Endothelial cell of umbilical vein (primary cell): ENCODE data around the gene NAGLU. TPM values are rescaled to one million over a fixed set of nuclear protein-coding genes. Genes with fewer than 3 reads are reported as not detected.

Experiments
- BruUV-seq: library from RNA; stranded (reverse); fragments of 400-500 nt; replicated peaks from 2 replicates; lab custom pipeline; 2021; lab: Mats Ljungman, UMichigan
- CTCF ChIA-PET: fragments of 300-600, 350-600 bp; sonication (Branson Sonifier 250); formaldehyde crosslinking; loops from one replicate; lab custom pipeline; 2021; ENCODE audit warnings: antibody characterized with exemption, inconsistent platforms; lab: Charles Lee
- POLR2A ChIA-PET: fragments of 300-600, 350-600 bp; sonication (Branson Sonifier 250); formaldehyde crosslinking; loops from one replicate; lab custom pipeline; 2021; ENCODE audit warnings: antibody characterized with exemption, inconsistent platforms; lab: Charles Lee
- DNase-seq: peaks from one replicate; pipeline ENCODE4 v3.0.0-alpha.2; 2011; ENCODE audit warnings: low read depth, low spot score
- FAIRE-seq: peaks from 2 replicates; lab custom pipeline; 2011; peaks lifted over from hg19 to GRCh38; lab: Jason Lieb, UNC
- H2AFZ ChIP-seq: 2 replicates; pipeline ENCODE4 v1.6.0; 2012; ENCODE audit warnings: low read depth, low read length, control low read depth, inconsistent platforms
- H3K27ac ChIP-seq: 2 replicates; pipeline ENCODE4 v1.5.1; 2011; ENCODE audit warnings: low read depth, mild to moderate bottlenecking, control low read depth, low read length, moderate library complexity; ENCODE audit not compliant: insufficient read depth
- H3K27me3 ChIP-seq, 2 experiments: 2 replicates each; pipeline versions ENCODE4 v1.6.0 to v1.6.1; 2011; ENCODE audit warnings: low read length in 2 of 2, mixed read lengths in 1 of 2; ENCODE audit not compliant: control insufficient read depth in 2 of 2, insufficient read depth in 2 of 2
- H3K36me3 ChIP-seq, 2 experiments: 2 replicates in 1 of 2; 3 replicates in 1 of 2; pipeline ENCODE4 v1.5.1; 2011; ENCODE audit warnings: low read length in 2 of 2, mild to moderate bottlenecking in 1 of 2, moderate library complexity in 1 of 2; ENCODE audit not compliant: control insufficient read depth in 2 of 2, insufficient read depth in 2 of 2; ENCODE audit errors: extremely low read depth in 1 of 2
- H3K4me1 ChIP-seq: 3 replicates; pipeline ENCODE4 v1.5.1; 2011; ENCODE audit warnings: mild to moderate bottlenecking, low read length; ENCODE audit not compliant: control insufficient read depth, insufficient read depth; ENCODE audit errors: extremely low read depth
- H3K4me2 ChIP-seq: 2 replicates; pipeline ENCODE4 v1.6.1; 2011; ENCODE audit warnings: low read length, control low read depth, mixed read lengths; ENCODE audit not compliant: insufficient read depth
- H3K4me3 ChIP-seq, 3 experiments: fragments of 200-600 bp in 1 of 3; sonication (generic), shearing (Covaris generic) in 1 of 3; replicated peaks in 1 of 3; 2 replicates each; pipeline ENCODE4 v1.5.1; 2011 to 2016; ENCODE audit warnings: control low read depth in 3 of 3, low read length in 3 of 3, mild to moderate bottlenecking in 2 of 3, inconsistent platforms in 1 of 3, low read depth in 1 of 3, moderate library complexity in 1 of 3; ENCODE audit not compliant: insufficient read depth in 1 of 3
- H3K79me2 ChIP-seq: 2 replicates; pipeline ENCODE4 v1.6.0; 2012; ENCODE audit warnings: low read length, inconsistent platforms; ENCODE audit not compliant: control insufficient read depth, insufficient read depth
- H3K9ac ChIP-seq: replicated peaks from 2 replicates; pipeline ENCODE3; 2011; ENCODE audit warnings: low read length, control low read depth; ENCODE audit not compliant: insufficient read depth; ENCODE audit errors: extremely low read depth
- H3K9me1 ChIP-seq: replicated peaks from 3 replicates; pipeline ENCODE4 v1.6.0; 2011; ENCODE audit warnings: mild to moderate bottlenecking, low read length; ENCODE audit not compliant: control insufficient read depth, insufficient read depth; ENCODE audit errors: extremely low read depth
- H3K9me3 ChIP-seq: replicated peaks from 2 replicates; pipeline ENCODE4 v1.5.1; 2012; ENCODE audit warnings: low read length, inconsistent platforms; ENCODE audit not compliant: control insufficient read depth, insufficient read depth
- H4K20me1 ChIP-seq: replicated peaks from 2 replicates; pipeline ENCODE3; 2011; ENCODE audit warnings: mild to moderate bottlenecking, low read length; ENCODE audit not compliant: control insufficient read depth, insufficient read depth; ENCODE audit errors: extremely low read depth
- EZH2 ChIP-seq: IDR thresholded peaks from 2 replicates; pipeline ENCODE4 v1.6.1; 2012; ENCODE audit warnings: borderline replicate concordance, low read depth, mild to moderate bottlenecking, moderate library complexity, low read length, inconsistent platforms; ENCODE audit not compliant: severe bottlenecking
- FOS ChIP-seq: IDR thresholded peaks from 2 replicates; pipeline ENCODE4 v1.6.1; 2011; ENCODE audit warnings: mild to moderate bottlenecking, low read length, moderate library complexity, borderline replicate concordance; ENCODE audit not compliant: insufficient read depth
- GATA2 ChIP-seq: IDR thresholded peaks from 2 replicates; pipeline ENCODE4 v1.7.0; 2011; ENCODE audit warnings: low read depth, mild to moderate bottlenecking, moderate library complexity, mixed read lengths, low read length; ENCODE audit not compliant: insufficient read length, insufficient read depth
- JUN ChIP-seq: IDR thresholded peaks from 2 replicates; pipeline ENCODE4 v1.6.1; 2011; ENCODE audit warnings: borderline replicate concordance, low read depth; ENCODE audit not compliant: insufficient read length, insufficient read depth
- MYC ChIP-seq: IDR thresholded peaks from one replicate; pipeline ENCODE4 v1.6.1; 2011; ENCODE audit warnings: mild to moderate bottlenecking, low read depth, low read length
- POLR2A ChIP-seq: IDR thresholded peaks from 2 replicates; pipeline ENCODE4 v1.6.1; 2012; ENCODE audit warnings: low read depth, mild to moderate bottlenecking, control low read depth, low read length
- dilution Hi-C: fragments of 300-500 bp; cut with MboI; formaldehyde crosslinking; loops from one replicate; pipeline ENCODE4 v1.15.0; 2019; ENCODE audit warnings: low sequenced_read_pairs; ENCODE audit not compliant: extremely low pct_ligation_motif_present
- intact Hi-C: fragments of 100-400 bp; cut with micrococcal nuclease; formaldehyde crosslinking; loops from one replicate; pipeline ENCODE4 v1.10.0; 2022
- polyA plus RNA-seq, 4 experiments: library from polyadenylated mRNA; depleted of rRNA in 3 of 4; stranded (reverse) in 3 of 4; unstranded in 1 of 4; fragments of >200 nt; gene quantifications; 2 replicates each; pipeline versions ENCODE4 v1.2.1 to v1.2.3, GENCODE V29; 2011 to 2012; ENCODE audit warnings: missing spikeins in 1 of 4
- total RNA-seq: library from RNA; stranded (reverse); gene quantifications from 2 replicates; pipeline ENCODE4 v1.2.3, GENCODE V29; 2021
- TF ChIP-seq, protein P1 (sequence below): IDR thresholded peaks from 2 replicates; pipeline ENCODE4 v1.6.1; 2011; ENCODE audit not compliant: insufficient read depth, insufficient read length
- TF ChIP-seq, protein P2 (sequence below), 2 donors: IDR thresholded peaks; 1 replicate in 1 of 2; 2 replicates in 1 of 2; pipeline ENCODE4 v1.5.1; 2011; ENCODE audit warnings: low read length in 2 of 2, mild to moderate bottlenecking in 2 of 2, moderate library complexity in 2 of 2, control low read depth in 1 of 2, inconsistent platforms in 1 of 2, low read depth in 1 of 2; ENCODE audit not compliant: insufficient read depth in 1 of 2; ENCODE audit errors: extremely low read depth in 1 of 2

The NAGLU gene
- total and polyA plus RNA-seq, 2 donors (not counting 3 experiments of a cell fraction or from before 2014, with no cell fraction given), result 50.2 to 54.2 TPM

DNA sequence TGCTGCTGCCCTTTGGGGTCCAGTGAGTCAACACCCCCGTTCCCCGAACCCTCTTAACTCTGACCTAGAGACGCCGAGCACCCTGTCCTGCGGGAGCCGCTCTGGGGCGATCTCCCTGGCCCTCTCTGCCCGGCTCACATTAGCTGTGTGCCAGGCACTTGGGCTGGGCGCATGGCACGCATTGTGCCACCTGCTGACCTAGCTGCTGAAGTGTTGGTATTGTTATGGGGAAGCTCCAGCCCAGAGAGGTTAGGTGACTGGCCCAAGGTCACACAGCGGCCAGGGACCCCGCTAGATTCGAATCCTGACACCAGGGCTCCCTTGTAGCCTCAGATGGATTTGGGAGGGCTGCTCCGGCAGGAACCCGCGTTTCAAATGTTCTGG lies 17.8 kb downstream of the NAGLU start:
- no peaks in the 10 kb centered on the region for H3K9me3 ChIP-seq
- peak overlapping the region; percentile 58 for H3K4me2 ChIP-seq
- H3K9ac ChIP-seq, result peak overlapping the region; percentile 92
- peak overlapping the region; percentile 51 to 65 (median 52) for H3K4me3 ChIP-seq
- no peaks in the 10 kb centered on the region for H3K36me3 ChIP-seq
- FAIRE-seq, result no peak
- no peaks in the 10 kb centered on the region for H3K27me3 ChIP-seq
- BruUV-seq, result no TSS peak
- no peaks in the 10 kb centered on the region for H4K20me1 ChIP-seq
- peak overlapping the region; percentile 77 for H3K27ac ChIP-seq
- intact Hi-C loops (loop anchor here (2.0 kb wide), 1 partner anchor 17 kb away; the partner anchor contains the start of gene NAGLU), dilution Hi-C loops (no loop called here)
- no peak for DNase-seq
- TF ChIP-seq, protein P1, sequence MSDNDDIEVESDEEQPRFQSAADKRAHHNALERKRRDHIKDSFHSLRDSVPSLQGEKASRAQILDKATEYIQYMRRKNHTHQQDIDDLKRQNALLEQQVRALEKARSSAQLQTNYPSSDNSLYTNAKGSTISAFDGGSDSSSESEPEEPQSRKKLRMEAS, result no peak
- TF ChIP-seq MYC, result no peak
- no peak for TF ChIP-seq EZH2
- TF ChIP-seq GATA2, result no peak
- no peak for TF ChIP-seq POLR2A
- TF ChIP-seq, protein P2, sequence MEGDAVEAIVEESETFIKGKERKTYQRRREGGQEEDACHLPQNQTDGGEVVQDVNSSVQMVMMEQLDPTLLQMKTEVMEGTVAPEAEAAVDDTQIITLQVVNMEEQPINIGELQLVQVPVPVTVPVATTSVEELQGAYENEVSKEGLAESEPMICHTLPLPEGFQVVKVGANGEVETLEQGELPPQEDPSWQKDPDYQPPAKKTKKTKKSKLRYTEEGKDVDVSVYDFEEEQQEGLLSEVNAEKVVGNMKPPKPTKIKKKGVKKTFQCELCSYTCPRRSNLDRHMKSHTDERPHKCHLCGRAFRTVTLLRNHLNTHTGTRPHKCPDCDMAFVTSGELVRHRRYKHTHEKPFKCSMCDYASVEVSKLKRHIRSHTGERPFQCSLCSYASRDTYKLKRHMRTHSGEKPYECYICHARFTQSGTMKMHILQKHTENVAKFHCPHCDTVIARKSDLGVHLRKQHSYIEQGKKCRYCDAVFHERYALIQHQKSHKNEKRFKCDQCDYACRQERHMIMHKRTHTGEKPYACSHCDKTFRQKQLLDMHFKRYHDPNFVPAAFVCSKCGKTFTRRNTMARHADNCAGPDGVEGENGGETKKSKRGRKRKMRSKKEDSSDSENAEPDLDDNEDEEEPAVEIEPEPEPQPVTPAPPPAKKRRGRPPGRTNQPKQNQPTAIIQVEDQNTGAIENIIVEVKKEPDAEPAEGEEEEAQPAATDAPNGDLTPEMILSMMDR (IDR thresholded peaks at IDR 0.05; ENCODE audit: extremely low read depth in 1 of 2, insufficient read depth in 1 of 2, low read depth in 1 of 2, low read length in 2 of 2), result no peak
- no peak for TF ChIP-seq FOS
- TF ChIP-seq JUN, result no peak
- no peak overlapping the region for H2AFZ ChIP-seq
- ChIA-PET CTCF (interaction anchor here (1.0 to 1.7 kb wide), 6 partner anchors 17 to 332 kb away, joined by 3 to 11 read pairs (median 4); partner anchors contain the start of genes NAGLU and PSMC3IP), POLR2A (no interaction called here)
- H3K79me2 ChIP-seq, result peaks cover 17% of the 10 kb centered on the region
- peaks cover 14% of the 10 kb centered on the region for H3K4me1 ChIP-seq
- H3K9me1 ChIP-seq, result no peaks in the 10 kb centered on the region
